Epithelial cell of proximal tubule (primary cell): ENCODE measurements around the gene GRIN2B. TPM values are rescaled to one million over a fixed set of nuclear protein-coding genes. Genes with fewer than 3 reads are reported as not detected.

ENCODE experiments used
- DNase-seq: peaks from one replicate; pipeline ENCODE4 v3.0.0-alpha.2; 2011; ENCODE audit warnings: low read depth
- H3K4me3 ChIP-seq: 2 replicates; pipeline ENCODE4 v1.5.1; 2011; ENCODE audit warnings: low read depth, mild to moderate bottlenecking, low read length
- total RNA-seq: library from RNA; depleted of rRNA; stranded (reverse); fragments of >200 nt; gene quantifications from 2 replicates; pipeline ENCODE4 v1.2.3, GENCODE V29; 2015
- TF ChIP-seq, protein P1 (sequence below): conservative IDR thresholded peaks from 2 replicates; pipeline ENCODE4 v1.5.1; 2012; ENCODE audit warnings: low read depth, mild to moderate bottlenecking, low read length

The GRIN2B gene
- total RNA-seq, 1 donor from 2014 or later: 0.12 TPM

DNA sequence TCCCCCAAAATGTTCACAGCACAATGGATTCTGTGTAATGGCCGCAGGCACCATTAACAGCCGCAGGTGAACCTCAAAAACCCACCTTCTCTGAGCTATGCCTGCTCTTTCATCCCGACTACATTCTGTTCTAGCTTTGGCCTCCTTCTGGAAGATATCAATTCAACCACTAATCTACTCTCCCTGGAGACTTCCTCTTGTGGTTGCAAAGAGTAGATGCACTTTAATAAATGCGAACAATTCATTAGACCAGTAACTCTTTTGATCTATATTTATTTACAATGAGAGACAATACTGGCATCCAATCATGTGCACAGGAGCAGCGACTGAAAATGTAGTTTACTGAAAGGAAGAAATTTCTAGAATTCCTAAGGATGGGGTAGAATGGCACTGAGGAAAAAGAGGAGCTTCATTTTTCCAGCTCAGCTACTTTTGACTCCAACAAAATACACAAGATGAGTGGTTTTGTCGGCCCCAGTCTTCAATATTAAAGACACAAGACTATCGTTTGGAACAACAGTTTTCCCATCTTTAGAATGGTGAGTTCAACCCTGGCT, 5.3 kb downstream of the GRIN2B start:
- DNase-seq: no peak
- TF ChIP-seq, protein P1, sequence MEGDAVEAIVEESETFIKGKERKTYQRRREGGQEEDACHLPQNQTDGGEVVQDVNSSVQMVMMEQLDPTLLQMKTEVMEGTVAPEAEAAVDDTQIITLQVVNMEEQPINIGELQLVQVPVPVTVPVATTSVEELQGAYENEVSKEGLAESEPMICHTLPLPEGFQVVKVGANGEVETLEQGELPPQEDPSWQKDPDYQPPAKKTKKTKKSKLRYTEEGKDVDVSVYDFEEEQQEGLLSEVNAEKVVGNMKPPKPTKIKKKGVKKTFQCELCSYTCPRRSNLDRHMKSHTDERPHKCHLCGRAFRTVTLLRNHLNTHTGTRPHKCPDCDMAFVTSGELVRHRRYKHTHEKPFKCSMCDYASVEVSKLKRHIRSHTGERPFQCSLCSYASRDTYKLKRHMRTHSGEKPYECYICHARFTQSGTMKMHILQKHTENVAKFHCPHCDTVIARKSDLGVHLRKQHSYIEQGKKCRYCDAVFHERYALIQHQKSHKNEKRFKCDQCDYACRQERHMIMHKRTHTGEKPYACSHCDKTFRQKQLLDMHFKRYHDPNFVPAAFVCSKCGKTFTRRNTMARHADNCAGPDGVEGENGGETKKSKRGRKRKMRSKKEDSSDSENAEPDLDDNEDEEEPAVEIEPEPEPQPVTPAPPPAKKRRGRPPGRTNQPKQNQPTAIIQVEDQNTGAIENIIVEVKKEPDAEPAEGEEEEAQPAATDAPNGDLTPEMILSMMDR: peak; percentile 27
- H3K4me3 ChIP-seq: no peak overlapping the region

DNA sequence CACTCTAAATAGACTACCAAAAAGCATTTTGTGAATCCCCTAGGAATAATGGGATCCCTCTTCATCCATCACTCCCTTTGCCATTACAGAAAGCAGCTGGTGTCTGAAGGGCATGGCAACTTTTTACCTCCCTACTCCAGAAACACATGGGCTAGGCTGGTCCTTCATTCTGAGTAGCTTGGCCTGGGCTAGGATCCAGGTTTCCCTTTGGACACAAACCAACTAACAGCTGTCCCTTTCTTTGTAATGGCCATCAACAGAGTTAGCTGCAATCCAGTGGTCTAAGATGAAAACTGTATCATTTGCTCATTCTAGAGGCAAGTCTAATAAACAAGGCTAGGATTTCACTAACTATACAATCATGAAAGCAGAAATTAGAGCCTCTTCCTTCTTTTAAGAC, 7.4 kb downstream of the GRIN2B start:
- TF ChIP-seq, protein P1: no peak
- H3K4me3 ChIP-seq: no peak overlapping the region

DNA sequence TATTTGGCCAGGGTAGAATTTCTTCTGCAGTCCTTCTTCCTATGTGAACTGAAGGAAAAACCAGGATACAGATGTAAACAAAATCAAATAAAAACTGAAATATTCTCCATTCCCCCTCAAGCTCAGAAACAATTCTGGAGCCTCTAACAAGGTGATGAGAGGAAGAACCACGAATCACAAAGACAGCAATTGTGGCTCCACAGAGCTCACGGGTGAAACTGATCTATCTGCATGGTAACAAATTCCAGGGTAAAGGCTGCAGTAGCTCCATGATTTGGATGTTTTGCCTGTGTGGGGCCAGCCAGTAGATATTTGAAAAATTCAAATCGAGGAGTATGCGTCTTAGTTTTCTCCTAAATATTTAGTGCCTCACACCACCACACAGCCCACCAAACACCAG, 10.6 kb downstream of the GRIN2B start:
- H3K4me3 ChIP-seq: no peak overlapping the region
- TF ChIP-seq, protein P1: no peak
- no peak for DNase-seq

More for the DNA sequence above, 7.4 kb downstream of the GRIN2B start:
- no peak for DNase-seq

DNA sequence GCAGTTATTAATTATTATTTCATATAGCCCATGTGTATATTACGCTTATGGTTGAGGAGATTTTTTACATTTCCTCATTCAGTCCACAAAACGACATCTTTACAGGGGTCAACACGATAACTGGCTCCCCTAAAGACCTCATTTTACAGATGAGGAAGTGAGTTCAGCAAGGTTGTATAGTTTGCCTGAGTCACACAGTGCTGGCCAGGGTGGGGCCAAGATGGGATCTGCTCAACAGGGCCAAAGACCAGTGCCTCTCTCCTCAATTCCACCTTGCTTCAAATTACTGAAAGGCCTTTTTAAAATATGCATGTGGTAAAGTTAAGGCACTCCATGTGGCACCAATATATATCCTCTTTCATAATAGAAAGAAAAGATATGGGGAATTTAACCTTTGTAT, 13.1 kb downstream of the GRIN2B start:
- no peak overlapping the region for H3K4me3 ChIP-seq
- TF ChIP-seq, protein P1: no peak

DNA sequence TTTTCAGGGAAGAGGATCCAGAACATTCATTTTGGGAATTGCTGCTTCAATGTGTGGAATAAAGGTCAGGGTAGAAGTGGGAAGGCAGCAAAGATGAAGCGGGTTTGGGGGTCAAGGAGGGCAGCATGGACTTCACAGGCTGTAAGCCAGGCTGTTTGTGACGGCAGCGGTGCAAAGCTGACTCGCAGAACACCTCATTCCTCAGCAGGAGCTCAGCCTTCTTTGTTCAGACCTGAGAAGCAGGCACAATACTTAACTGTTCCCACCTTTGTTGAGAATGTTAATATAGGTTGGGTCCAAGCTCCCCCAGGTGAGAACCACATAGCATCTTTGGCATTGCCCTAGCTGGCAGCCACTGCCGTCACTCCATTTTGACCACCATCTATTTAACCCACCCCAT, 16.7 kb downstream of the GRIN2B start:
- DNase-seq: no peak
- TF ChIP-seq, protein P1: no peak
- H3K4me3 ChIP-seq: no peak overlapping the region

More for the DNA sequence above, 13.1 kb downstream of the GRIN2B start:
- no peak for DNase-seq

DNA sequence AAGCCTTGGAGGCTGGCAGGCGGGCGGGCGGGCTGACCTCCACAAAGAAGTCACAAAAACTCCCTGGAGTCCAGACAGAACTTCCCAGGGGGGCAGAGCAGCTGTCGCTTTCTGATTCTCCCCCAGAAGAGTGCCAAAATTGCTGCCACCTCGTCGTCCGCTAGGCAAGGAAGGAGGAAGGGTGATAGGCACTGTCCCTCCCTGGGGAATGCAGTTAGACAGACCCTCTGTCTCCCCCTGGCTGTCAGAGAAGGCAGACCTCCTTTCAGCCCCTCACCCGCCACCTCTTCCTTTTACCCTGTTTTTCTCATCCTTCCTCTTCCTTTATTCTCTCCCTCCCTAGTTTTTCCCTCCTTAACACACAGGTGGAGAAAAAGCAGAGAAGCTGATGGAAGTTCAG, 18.7 kb downstream of the GRIN2B start:
- H3K4me3 ChIP-seq: no peak overlapping the region
- TF ChIP-seq, protein P1: peak; percentile 74
- no peak for DNase-seq

DNA sequence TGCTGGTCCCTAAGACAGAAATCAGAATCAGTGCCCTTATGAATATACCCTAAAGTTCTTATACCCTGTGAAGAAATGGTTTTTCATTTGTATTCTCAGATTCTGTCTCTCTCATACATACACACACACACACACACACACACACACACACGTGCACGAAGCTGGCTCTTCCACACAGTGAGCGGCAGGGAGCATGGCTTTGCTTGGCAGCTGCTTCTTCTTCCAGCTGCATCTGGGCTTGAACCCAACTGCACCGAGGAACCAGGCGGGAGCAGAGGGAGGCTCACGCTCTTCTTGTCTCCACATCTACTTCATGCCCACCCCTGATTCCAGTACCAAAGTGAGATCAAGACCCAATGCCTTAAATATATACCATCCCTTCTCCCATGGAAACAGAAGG, 19.4 kb downstream of the GRIN2B start:
- no peak for DNase-seq
- no peak overlapping the region for H3K4me3 ChIP-seq
- TF ChIP-seq, protein P1: no peak
